Measurements from ENCODE around the gene TNFAIP3.

DNA sequence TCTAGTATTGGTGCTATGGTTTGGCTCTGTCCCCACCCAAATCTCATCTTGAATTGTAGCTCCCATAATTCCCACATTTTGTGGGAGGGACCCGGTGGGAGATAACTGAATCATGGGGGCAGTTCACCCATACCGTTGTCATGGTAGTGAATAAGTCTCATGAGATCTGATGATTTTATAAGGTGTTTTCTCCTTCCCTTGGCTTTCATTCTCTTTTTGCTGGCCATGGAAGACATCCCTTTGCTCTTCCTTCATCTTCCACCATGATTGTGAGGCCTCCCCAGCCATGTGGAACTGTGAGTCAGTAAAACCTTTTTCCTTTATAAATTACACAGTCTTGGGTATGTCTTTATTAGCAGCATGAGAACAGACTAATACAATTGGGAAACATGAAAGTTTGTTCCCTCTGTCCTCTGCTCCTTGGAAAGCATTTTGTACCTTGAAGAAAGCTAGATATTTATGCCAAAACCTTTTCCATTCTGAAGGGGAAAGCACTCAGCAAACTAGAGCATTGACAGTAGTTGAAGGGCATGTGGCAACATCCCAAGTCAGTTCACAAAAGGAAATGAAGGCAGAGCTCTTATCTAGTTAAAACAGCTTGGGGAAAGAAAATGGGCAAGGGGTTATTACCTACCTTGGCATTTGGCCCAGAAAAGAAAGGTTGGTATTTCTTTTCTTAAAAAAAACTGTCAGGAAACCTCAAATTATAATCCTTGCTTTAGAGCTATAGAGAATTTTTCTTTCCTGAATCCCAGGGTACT lies 10.7 kb upstream of the TNFAIP3 start:
- TF ChIP-seq POLR2A (IDR thresholded peaks at IDR 0.05; ENCODE audit: low read length) (no peak), GATA1 (IDR thresholded peaks at IDR 0.05; ENCODE audit: low read depth, low read length) (no peak)

Measured in erythroblast (primary cell).